HL-60/S4 (cell line): Measurements from ENCODE around the gene B9D2.
"Not testable (repeated sequence)": the region's sequence is repeated elsewhere in the genome, so short reads cannot be mapped to it uniquely, and the experiment has no call there.

Experiments
- in situ Hi-C: fragments of 300-500 bp; cut with MboI; formaldehyde crosslinking; loops from 2 replicates; pipeline ENCODE4 v1.14.3; 2022; ENCODE audit warnings: low sequenced_read_pairs

The B9D2 gene, protein sequence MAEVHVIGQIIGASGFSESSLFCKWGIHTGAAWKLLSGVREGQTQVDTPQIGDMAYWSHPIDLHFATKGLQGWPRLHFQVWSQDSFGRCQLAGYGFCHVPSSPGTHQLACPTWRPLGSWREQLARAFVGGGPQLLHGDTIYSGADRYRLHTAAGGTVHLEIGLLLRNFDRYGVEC

GRCh38 chr19:41363753-41364523 lies at the start of gene B9D2:
Gene B9D2, minus strand, starts transcription at chr19:41364149. Its CDS starts 630 bp downstream, at chr19:41363519.
- in situ Hi-C loops, result no loop called here

GRCh38 chr19:41412953-41413352 lies 49.0 kb upstream of the B9D2 start:
- in situ Hi-C loops, result no loop called here

GRCh38 chr19:41411968-41412265 lies 48.0 kb upstream of the B9D2 start:
- in situ Hi-C loops, result no loop called here

DNA sequence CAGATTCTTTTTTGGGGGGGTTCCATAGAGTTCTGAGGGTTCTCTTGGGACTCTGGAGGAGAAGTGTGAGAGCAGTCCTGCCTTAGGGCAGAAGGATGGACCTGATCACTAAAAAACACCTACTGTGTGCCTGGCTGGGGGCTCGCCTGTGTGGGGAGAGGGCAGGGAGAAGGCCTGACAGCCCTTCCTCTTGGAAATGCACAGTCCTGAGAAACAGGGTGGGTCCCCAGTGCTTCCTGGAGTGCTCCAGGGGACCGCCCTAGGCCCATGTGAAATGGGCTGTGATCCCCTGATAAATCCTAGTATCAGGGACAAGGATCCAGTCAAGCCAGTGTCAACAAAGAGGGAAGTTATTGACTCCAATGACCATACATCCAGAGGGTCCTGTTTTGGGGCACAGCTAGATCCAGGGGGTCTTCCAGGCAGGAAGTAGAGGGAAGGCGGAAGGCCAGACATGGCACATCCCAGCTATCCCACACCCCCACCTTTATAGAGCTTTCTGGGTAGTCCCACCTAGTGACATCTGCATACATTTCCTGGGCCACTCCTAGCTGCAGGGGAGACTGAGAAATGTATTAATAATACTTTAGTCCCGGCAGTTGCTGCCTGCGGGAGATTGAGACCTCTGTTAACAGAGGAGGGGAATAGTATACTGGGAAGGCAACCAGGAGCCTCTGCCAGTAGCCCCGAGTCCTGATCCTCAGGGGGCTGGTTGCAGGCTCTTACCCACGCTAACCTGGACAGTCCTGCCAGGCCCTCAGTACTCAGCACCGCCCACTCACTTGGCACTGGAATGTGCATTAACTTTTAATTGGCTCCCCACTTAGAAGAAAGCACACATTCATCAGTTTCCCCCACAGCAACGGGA lies 47.4 kb upstream of the B9D2 start:
- in situ Hi-C loops, result no loop called here

DNA sequence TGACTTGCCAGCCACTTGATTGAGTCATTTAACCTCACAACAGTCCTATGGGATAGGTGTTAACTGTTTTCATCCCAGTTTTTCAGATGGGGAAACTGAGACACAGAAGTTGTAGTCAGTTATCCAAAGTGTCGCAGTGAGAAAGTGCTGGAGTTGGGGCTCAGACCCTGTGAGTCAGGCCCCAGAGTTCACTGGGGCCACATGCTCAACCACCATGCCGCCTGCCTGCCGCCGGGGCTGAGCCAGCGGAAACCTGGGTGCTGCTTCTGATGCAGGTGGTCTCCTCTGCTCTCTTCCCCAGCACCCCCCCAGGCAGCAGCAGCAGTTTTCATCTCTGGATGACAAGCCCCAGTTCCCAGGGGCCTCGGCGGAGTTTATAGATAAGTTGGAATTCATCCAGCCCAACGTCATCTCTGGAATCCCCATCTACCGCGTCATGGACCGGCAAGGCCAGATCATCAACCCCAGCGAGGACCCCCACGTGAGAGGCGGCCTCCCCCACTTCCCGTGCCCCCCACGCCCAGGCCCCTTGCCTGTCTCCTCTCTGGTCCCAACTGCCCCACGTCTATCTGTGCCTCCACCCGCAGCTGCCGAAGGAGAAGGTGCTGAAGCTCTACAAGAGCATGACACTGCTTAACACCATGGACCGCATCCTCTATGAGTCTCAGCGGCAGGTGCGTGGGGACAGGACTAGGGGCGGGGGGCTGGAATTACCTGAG lies 46.5 kb upstream of the B9D2 start:
- in situ Hi-C loops, result no loop called here

DNA sequence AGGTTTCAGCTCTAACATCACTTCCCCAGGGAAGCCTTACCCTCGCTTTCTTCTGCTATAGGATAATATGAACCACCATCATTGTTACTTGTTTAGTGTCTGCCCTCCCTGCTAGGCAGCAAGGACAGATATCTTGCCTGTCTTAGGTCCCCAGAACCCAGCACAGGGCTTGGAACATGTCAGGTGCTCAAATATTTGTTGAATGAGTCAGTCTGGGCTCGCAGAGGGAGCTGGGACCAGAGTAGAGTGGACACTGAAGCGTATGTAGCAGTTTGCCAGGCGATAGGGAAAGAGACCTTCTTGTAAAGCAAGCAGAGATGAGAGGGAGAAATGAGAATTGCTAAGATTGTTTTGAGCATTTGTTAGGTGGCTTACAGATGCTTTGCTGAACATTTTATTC lies 45.3 kb upstream of the B9D2 start:
- in situ Hi-C loops, result no loop called here

DNA sequence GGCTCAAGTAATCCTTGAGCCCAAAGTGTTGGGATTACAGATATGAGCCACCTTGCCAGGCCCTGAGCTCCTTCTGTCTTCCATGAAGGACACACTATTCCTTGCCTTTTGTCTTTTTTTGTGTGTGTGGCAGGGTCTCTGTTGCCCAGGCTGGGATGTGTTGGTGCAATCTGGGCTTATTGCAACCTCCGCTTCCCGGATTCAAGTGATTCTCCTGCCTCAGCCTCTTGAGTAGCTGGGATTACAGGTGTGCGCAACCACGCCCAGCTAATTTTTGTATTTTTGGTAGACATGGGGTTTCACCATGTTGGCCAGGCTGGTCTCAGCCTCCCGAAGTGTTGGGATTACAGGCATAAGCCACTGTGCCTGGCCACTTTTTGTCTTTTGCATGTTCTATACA lies 44.9 kb upstream of the B9D2 start:
- in situ Hi-C loops, result not testable (repeated sequence)

DNA sequence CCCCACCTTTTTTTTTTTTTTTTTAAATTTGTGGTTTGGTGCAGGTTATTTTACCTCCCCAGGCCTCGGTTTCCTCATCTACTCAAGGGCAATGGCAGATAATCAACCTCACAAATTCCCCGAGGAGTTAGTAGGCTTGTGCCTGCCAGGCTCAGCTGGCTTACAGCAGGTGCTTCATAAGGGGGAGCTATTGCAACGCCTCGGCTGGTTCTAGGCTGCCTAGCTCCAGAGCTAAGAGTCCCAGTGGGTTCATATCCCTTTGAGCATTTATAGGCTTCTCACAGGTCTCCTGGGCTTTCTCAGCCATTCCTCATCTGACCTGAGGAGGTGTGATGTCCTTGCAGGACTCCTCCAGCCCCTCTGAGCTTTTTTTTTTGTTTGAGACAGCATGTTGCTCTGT lies 44.3 kb upstream of the B9D2 start:
- in situ Hi-C loops, result no loop called here

GRCh38 chr19:41407271-41407670 lies 43.3 kb upstream of the B9D2 start:
- in situ Hi-C loops, result no loop called here

DNA sequence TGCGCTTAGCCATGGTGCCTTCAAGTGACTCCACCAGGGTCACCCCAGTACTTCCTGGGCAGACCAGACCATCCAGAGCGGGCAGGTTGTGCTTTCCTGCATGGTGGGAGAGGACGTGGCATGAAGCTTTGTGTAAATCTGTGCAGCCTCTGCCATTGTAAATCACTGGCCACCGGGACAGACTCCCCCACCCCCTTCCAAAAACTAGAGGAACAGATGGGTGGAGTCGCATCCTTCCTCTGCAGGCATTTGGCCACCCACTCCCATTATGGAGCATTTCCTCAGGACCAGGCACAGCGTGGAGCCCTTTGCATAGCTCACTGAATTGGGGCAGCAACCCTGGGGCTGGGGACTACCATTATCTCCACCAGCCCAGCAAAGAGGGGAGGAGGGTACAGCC lies 41.8 kb upstream of the B9D2 start:
- in situ Hi-C loops, result no loop called here

DNA sequence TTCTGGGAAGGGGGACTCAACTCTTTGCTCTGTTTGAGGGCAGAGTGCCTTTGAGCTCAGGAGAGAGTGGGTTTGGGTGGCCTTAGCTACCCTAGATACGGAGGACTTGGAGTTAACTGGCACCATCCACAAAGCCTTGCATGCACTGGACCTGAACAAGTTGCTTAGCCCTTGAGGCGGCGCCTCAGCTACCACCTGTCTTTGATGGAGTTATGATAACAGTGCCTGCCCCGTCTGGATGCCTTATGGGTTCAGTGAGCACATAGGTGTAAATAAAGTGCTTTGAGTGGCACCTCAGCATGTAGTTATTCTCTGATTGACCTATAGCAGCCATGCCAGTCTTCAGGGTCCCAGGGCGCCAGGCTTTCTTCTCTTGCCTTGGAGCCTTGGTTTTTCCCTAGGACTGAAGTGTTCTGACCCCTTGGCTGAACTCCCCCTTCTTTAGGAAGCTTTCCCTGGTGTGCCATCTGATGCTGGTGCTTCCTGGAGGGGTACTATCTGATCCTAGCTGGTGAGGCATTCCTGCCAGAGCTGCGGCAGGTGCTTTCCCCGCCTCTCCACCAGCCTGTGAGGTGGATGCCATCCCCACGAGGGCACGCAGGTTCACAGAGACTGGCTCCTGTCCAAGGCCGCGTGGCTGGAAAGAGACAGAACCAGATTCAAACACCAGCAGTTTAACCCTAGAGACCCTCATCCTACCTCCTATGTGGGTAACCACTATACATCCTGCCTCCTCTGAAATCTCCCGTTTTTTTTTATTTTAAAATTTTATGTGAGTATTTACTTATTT lies 39.4 kb upstream of the B9D2 start:
- in situ Hi-C loops, result no loop called here

GRCh38 chr19:41402010-41402409 lies 38.1 kb upstream of the B9D2 start:
- in situ Hi-C loops, result no loop called here

DNA sequence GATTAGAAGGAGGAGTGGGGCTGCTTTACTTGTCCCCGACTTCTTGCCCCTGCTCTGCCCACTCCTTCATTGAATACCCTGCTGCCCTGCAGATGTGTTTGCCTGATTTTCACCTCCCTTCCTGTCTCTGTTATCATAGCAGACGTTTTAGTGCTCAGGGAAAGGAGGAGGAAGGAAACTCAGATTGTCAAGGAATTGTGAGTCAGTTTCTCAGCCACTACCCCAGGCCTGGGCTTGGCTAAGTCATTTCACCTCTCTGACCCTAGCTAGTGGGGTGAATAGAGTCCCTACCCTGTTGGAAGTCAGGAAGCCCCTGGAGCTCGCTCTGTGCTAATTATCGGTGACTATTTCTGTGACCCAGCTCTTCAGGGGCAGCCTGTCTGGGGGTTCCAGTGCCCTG lies 37.5 kb upstream of the B9D2 start:
- in situ Hi-C loops, result no loop called here

DNA sequence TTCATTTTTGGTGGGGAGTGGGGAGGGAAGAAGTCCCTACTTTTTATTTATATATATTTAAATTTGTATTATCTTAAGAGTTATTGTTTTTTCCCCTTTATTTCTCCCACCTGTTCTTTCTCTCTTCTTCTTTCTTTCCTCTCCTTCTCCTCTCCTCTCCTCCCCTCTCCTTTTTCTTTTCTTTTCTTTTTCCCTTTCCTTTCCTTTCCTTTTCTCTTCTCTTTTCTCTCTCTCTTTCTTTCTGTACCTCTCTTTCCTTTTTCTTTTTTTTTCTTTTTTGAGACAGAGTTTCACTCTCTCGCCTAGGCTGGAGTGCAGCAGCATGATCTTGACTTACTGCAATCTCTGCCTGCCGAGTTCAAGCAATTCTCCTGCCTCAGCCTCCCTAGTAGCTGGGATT lies 35.6 kb upstream of the B9D2 start:
- in situ Hi-C loops, result no loop called here

GRCh38 chr19:41399091-41399490 lies 35.1 kb upstream of the B9D2 start:
- in situ Hi-C loops, result no loop called here

DNA sequence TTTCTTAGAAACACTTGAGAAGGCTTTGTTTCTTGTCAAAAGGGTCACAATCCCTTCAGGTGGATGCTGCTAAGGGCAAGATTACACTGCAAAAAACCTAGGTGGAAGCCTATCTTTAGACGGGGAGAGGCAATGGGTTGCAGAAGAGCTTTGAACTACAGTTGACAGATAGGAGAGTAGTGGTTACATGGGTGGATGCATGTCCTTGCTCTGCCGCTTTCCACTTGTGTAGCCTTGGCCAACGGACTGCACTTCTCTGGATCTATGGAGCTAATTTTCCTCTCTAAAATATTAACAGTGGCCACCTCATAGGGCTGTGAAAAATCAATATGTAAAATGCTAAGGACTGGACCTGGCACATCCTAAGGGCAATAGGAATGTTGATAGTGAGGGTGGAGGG lies 34.6 kb upstream of the B9D2 start:
- in situ Hi-C loops, result no loop called here

DNA sequence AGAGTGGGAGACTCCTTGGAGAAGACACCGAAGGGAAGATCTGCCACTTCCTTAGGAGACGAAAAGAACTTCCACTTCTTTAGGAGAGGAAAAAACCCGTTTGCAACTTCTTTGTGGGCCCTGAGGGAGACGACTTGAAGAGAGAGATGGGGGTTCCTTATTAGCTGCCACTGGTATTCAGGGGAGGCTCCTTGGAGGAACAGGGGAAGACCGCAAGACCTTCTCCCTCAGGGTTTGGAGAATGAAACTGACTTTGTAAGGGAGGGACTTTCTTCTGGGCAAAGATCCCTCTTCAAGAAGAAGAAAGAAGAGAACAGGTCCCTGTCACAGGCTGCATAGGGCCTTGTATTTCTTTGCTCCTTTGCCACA lies 34.1 kb upstream of the B9D2 start:
- in situ Hi-C loops, result no loop called here

GRCh38 chr19:41397086-41398049 lies 33.4 kb upstream of the B9D2 start, which contains the start of the genes BCKDHA and EXOSC5:
Gene BCKDHA, plus strand, starts transcription at chr19:41397818. Its CDS starts 10 bp downstream, at chr19:41397828.
Gene EXOSC5, minus strand, starts transcription at chr19:41397359. Its CDS starts 31 bp downstream, at chr19:41397328.
- in situ Hi-C loops, result no loop called here

DNA sequence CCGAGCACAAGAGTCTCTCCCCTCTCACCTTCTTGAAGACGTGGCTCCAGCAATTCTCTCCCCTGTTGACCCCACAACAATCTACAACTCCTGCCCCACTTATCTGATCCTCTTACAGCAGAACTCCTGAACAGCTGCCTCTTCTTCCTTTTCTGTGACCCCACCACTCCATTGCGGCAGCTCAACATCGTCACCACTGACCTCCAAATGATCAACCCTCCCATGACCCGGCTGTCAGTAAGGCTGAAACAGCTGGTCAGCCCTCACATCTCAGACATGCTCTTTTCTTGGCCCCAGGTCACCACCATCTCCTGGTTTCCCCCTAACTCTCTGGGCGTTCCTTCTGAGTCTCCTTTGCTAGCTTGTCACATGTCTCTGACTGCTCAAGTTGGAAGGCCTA lies 31.4 kb upstream of the B9D2 start:
- in situ Hi-C loops, result no loop called here
